HG02943 (cell line): ENCODE results near the gene FRS2.
A peak's percentile ranks its signal among the peaks of the same experiment; 100 is the strongest.

ENCODE experiments used
- ATAC-seq: cut with Tn5 transposase; IDR thresholded peaks from one replicate; pipeline ENCODE4 v1.9.1; 2021; ENCODE audit warnings: mild to moderate bottlenecking, low read depth, moderate library complexity; ENCODE audit not compliant: unreplicated experiment

FRS2 gene

DNA sequence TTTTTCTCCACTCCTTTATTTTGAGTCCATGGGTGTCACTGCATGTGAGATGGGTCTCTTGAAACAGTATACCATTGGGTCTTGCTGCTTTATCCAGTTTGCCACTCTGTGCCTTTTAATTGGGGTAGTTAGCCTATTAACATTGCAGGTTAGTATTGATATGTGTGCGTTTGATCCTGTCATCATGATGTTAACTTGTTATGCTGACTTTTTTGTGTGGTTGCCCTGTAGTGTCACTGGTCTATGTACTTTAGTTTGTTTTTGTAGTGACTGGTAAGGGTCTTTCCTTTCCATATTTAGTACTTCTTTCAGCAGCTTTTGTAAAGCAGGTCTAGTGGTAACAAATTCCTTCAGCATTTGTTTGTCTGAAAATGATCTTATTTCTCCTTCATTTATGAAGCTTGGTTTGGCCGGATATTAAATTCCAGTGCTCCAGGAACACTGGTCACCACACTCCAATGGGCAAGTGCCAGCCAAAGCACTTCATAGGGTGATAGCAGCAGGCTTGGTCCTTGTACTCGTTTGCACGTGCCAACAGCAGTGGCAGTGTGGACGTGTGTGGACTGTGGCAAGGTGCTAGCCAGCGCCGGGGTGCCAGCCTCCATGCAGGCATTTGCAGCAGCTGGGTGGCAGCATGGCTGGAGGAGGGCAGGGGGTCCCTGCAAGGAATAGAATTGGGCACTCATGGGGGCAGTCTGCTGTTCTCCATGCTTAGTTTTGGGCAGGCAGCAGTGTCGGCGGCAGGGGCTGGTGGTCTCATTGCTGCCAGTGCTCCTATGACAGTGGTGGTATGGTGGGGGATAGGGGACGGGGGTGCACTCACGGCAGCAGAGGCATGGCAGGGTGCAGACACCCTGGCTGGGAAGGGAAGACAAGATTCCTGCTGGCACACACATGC, 53.5 kb downstream of the FRS2 start:
- no peak for ATAC-seq

DNA sequence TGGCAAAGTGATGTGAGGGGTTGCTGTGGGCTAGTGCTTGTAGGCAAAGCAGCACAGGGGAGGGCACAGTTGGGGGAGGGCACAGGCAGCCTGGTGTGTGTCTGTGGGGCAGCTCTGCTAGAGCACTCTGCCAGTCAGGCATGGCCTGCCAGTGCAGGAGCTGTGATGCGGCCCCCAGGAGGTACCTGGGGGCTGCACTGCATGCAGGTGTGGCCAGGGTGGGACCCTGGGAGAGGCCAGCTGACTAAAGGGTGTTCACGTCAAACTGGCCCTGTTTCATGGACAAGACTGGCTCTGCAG, 54.1 kb downstream of the FRS2 start:
- ATAC-seq: no peak

DNA sequence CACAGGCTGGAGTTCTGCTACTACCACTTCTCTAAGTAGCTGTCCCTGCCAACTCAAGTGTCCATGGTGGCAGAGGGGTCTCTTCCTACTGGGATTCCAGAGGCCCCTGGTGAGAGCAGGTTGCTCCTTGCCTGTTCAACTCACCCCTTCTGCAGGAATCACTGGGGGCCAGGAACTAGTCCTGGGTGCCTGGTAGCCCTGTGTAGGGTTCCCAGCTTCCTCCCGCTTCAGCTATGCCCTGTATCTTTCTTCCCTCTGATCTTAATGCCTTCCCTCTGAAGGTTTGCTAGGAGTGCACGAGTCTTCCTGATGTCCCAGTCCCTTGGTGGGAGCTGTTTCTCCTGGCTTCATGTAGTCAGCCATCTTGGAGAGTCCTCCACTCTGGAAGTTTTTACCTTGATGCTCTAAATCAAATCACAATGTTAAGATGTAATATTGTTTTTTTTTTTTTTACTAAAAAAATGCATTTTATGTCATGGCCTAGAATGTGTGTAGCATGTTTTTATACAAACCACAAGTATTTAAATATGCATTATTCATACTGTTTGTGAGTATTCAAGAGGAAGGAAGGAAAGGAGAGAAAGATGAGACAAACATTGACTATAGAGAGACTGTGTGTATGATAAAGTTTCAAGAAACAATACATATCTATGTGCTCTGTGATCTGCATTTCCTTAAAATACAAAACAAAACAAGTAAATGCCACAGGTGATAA, 54.7 kb downstream of the FRS2 start:
- no peak for ATAC-seq

DNA sequence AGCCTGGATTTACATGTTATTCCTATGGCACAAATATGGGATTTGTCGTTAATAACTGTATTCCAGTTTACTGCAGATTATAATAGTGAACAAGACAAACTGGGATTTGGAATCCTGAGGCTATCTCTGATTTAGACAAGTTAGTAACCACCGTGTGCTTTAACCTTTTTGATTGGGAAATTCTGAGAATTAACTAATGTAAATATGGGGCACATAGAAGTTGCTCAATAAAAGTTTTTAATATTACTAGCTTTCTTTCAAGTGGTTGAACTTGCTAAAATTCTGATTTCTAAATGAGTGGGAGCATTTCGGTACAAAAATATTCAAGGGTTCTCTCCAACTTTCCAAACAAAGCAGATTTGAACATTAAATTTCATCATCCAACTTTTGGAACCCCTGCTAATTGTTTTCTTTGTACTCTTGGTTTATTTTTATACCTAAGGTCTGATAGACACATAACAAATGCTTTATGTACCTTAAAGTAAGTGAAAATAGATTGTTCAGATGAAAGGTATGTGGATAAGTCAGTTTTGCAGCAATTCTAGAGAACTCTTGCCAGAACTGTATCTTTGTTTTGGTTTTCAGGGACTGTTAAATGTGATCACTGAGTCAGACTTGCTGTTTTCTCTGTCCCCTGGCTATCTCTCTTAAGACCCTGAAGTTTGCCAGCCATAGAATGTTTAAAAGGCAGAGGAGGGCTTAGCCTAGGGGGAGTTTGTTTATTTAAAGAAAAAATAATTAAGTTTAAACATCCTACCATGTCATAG, 57.5 kb downstream of the FRS2 start:
- no peak for ATAC-seq

DNA sequence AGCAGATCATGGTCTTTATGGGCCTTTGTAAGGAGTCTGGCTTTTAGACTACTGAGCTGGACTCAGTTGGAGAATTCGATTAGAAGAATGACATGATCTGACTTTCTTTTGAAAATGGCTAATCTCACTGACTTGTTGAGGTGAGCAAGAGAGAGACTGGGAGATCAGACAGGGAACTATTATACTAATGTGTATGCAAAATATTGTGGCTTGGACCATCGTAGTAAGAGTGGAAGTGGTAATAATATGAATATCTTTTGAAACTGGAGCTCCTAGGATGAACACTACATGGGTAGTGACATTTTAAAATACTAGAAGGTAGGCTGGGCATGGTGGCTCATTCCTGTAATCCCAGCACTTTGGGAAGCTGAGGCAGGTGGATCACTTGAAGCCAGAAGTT, 58.8 kb downstream of the FRS2 start:
- no peak for ATAC-seq

DNA sequence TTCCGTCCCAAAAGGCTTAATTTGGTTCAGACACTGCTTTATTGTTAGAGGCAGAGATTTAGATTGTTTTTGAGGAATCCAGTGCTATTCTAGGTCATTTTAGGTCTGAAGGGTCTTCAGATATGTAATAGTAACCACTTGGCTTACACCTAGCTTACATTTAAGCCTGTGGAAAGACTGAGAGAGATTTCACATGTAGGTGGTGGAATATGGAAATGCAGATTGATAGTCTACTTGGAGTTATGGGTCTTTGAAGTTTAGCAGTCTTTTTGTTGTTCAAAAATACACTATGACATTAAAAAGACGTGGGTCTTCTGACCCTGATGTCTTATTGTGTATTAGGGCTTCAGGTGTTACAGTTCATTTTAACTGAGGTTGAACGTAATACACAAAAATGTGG, 63.7 kb downstream of the FRS2 start:
- no peak for ATAC-seq

DNA sequence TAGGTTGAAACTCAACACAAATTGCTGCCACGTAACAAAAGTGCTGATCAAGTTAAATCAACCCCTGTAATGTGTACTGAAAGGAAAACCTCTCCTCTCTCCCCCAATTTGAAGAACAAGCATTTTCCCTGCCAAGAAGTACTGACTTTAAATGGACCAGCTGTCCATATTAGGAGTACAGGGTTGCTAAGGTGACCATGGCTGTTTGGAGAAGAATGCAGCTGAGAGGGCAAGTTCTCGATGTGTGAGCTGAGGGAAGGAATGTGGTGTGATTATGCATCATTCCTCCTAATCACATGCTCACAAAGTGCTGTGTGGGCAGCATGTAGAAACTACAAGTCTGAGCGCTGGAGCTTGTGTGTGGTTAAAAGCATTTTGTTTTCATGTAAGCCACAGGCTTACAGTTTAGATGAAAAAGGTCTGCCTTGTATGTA, 64.2 kb downstream of the FRS2 start:
- no peak for ATAC-seq

DNA sequence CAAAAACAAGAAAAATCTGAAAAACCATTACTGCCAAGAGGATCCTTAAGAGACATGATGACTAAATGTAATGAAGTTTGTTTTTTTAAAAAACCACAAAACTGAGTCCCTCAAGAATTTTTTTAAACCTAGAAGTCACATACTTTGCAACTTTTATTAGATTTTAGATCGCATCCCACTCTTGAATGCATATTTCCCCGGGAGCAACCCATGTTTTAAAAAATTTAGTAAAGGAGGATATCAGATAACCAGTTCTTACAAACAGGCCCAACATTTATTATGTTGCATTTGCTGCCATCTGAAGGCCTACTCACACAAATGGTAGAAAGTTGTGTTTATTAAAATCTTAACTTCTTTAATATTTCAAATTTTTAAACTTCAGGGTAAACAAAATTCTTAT, 70.8 kb downstream of the FRS2 start:
- ATAC-seq: no peak

DNA sequence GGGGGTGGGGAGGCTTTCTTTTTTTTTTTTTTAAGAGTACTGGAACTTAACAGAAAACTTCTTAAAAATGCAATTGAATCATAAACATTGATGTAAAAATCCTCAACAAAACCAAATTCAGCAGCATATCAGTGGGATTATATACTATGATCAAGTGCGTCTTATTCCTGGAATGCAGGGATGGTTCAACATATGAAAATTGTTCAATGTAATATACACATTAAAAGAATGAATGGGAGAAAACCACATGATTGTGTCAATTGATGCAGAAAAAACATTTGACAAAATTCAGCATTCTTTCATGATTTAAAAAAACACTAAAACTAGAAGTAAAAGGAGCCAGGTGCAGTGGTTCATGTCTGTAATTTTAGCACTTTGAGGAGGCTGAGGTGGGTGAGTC, 73.9 kb downstream of the FRS2 start:
- ATAC-seq: no peak

DNA sequence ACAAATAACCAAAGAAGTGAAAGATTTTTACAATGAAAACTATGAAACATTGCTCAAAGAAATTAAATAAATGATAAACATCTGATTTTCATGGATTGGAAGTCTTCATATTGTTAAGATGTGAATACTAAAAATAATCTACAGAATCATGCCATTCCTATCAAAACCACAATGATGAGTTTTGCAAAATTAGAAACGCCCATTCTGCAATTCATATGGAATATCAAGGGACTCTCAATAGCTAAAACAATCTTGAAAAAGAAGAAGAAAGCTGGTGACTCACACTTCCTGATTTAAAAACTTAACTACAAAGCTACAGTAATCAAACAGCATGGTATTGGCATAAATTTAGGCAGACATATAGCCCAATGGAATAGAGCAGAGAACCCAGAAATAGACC, 74.9 kb downstream of the FRS2 start:
- ATAC-seq: no peak

DNA sequence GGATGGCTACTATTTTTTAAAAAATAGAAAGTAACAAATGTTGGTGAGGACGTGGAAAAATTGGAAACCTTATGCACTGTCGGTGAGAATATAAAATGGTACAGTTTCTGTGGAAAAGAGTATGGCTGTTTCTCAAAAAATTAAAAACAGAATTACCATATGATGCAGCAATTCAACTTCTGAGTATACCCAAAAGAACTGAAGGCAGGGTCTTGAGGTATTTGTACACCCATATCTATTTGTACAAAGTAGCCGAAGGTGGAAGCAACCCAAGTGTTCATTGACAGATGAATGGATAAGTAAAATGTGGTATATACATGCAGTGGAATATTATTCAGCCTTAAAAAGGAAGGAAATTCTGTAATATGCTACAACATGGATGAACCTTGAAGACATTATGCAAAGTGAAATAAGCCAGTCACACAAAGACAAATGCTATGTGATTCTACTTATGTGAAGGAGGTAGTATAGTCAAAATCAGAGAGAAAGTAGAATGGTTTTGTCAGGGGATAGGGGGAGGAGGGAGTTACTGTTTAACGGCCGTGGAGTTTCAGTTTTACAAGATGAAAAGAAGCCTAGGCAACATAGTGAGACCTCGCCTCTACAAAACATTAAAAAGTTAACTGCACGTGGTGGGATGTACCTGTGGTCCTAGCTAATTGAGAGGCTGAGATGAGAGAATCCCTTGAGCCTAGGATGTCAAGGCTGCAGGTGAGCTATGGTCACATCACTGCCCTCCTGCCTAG, 76.7 kb downstream of the FRS2 start:
- peak; percentile 65 for ATAC-seq

DNA sequence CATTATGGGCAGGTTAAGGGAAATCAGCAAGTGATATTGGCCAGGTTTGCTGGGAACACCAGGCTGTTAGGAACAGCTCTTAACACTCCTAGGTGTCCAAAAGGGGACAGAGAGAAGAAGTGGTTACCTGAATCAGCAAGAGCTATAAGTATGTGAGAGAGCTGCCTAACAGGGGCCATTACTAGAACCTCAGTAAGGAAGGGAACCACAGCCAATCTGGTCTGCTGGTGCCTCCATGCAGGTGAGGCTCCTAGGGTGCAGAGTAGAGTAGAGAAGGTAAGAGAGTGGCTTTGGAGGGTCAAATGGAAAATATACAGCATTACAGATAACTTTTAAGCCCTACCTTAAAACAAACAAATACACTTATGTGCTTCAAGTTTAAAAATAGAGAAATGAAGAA, 78.5 kb downstream of the FRS2 start:
- no peak for ATAC-seq

DNA sequence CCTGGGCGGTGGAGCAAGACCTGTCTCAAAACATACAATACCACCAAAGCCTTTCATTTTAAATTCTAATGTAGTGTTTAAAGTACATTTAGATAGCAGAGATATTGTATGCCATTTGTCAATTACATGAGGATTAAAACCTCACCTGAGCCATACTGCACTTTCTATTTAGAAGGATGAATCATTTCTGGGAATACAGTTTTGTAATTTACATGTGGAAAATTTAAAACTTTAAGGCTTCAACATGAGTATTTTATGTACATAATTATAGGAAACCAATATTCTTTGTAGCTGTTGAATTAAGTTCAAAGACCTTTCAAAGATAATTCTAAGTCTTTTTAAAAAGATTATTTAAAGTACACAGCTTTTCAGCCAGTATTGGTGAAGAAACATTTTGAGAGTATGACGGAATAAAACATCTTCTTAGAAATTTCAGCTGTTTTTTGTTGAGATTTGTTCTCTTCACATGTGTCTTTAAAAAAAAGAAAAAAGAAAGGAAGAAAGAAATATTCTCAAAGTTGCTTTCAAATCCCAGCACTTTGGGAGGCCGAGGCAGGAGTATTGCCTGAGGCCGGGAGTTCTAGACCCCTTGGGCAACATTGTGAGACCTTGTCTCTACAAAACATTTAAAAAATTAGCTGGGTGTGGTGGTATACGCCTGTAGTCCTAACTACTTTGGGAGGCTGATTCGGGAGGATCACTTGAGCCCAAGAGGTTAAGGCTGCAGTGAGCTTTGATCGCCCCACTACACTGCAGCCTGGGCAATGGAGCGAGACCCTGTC, 80.6 kb downstream of the FRS2 start:
- ATAC-seq: no peak

DNA sequence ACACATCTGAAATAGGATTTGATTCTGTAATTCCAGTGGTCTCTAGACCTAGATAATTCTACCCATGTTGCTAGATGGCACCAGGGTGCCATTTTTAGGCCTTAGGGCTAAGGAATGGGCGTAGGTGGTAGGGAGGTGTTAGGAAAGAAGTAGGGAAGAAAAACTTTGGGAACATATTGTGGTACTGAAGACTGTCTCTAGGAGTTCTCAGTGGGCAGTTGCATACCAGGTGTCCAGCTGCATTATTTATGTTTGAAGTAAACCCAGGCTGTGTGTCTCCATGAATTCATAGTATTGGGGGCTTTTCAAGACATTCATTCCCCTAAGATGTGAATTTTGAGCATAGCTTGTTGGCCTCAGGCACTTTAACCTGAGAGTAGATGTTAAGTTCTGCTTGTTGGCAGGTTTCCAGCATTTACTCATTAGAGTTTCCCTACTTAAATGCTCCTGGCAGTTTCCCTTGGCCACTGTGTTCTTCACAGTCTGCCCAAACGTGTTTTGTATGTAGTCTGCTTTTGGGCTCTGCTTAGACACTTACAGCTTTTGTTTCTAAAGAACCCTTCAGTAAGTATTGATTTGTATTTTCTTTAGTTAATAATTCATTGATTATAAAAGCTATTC, 83.5 kb downstream of the FRS2 start:
- ATAC-seq: no peak

DNA sequence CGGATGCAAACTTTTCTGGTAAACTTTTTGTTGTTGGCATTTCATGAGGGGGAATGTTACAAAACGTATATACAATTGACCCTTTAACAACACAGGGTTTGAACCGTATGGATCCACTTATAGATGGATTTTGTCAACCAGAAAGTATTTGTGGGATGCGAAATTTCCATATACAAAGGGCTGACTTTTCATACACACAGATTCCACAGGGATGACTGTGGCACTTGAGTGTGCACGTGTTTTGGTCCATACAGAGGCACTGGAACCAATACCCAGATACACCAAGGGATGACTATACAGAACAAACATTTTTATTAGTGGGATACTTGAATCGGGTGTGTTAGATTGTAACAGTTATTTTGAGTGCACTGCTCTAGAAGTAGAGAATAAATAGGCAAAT, 85.3 kb downstream of the FRS2 start:
- no peak for ATAC-seq

DNA sequence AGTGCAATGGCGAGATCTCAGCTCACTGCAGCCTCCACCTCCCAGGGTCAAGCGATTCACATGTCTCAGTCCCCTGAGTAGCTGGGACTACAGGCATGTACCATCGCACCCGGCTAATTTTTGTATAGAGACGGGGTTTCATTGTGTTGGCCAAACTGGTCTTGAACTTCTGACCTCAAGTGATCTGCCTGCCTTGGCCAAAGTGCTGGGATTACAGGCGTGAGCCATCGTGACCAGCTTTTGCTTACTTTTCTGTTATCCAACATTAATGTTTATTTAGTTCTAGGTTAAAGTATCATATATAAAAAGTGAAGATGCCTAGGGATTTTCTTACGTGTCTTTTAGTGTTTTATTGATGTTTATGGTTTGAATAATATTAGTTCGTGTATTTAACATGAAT, 86.2 kb downstream of the FRS2 start:
- no peak for ATAC-seq

DNA sequence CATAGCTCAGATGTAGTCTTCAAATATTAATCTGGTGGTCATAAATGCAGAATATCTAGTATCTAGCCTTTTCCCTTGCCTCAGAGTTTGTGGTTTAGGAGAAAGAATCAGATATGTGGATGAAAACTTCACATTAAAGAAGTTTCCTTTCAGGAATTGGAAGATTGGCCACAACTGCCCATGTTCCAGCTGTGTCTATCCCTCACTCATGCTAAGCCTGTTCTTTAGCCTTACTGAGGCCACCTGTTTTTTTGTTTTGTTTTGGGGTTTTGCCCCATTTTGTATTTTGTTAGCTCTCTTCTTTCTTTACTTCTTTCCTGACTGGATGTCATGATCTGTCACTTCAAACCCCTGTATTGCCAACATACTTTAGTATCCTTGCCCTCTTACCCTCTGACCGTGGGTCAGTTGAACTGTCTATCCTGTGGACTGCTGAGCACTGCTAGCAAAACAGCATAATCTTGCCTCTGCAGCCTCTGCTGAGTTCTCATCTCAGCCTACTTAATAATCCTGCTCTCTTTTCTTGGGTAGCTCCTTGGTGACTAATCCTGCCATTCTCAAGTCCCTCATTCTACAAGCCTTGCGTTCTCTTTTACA, 93.1 kb downstream of the FRS2 start:
- no peak for ATAC-seq

DNA sequence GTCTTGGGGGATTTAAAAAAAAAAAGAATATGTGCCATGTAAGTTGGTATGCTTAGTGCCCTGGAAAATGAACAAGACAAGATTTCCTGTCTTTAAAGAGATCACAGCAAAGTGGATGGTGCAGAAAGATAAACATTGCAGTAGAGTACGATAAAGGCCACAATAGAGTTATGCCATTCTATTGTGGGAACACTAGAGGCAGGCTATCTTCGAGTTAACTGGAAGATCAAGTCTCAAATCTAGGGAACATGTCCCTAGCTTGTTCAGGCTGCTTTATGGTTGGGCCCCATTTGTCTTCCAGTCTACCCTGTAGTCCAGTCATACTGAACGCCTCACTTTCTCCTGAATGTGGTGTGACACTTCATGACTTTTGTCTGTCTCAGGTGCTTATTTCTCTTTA, 96.4 kb downstream of the FRS2 start:
- ATAC-seq: no peak

DNA sequence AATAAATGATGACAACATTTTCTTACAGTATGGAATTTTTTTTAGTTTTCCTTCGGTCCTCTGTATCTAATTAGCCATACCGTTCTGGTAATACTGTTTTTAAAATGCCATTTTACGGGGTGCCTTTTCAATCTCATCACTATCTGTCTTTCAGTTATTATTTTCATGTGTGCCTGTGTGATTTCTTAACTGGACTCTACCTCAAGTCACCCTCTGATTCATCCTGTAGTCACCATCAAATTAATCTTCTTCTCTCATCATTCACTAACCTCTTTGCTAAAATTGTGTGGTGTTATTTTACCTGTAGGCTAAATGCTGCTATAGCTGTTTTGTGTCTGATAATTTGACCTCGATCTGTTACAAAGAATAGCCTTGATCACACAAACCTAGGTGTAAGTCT, 99.0 kb downstream of the FRS2 start:
- ATAC-seq: no peak
